Adrenal gland (tissue), 12 donors: ENCODE data around the gene FAM181A. TPM values are rescaled to one million over a fixed set of nuclear protein-coding genes. Genes with fewer than 3 reads are reported as not detected.

Source experiments
- DNase-seq, 7 donors: peaks; one replicate each; pipeline ENCODE4 v3.0.0-alpha.2; 2019 to 2020
- H3K27ac ChIP-seq, 5 donors: fragments of 200-600 bp; sonication (generic) in 4 of 5; 1 replicate in 3 of 5; 2 replicates in 2 of 5; pipeline versions ENCODE4 v1.5.1 to v1.8.0; 2016 to 2020; ENCODE audit warnings: mild to moderate bottlenecking in 1 of 5
- H3K27me3 ChIP-seq: fragments of 200-600 bp; 2 replicates; pipeline ENCODE4 v1.8.0; 2021
- H3K36me3 ChIP-seq, 2 donors: fragments of 200-600 bp; replicated peaks in 1 of 2; 1 replicate in 1 of 2; 2 replicates in 1 of 2; pipeline versions ENCODE4 v1.5.1 to v1.8.0; 2018 to 2022
- H3K4me1 ChIP-seq, 2 donors: fragments of 200-600 bp; replicated peaks in 1 of 2; 1 replicate in 1 of 2; 2 replicates in 1 of 2; pipeline versions ENCODE4 v1.5.1 to v1.8.0; 2018 to 2021
- H3K4me3 ChIP-seq, 4 donors: fragments of 200-600 bp; sonication (generic) in 3 of 4; one replicate each; pipeline ENCODE4 v1.5.1; 2016 to 2018
- H3K9me3 ChIP-seq, 3 donors: fragments of 200-600 bp; sonication (generic) in 1 of 3; replicated peaks in 1 of 3; 1 replicate in 2 of 3; 2 replicates in 1 of 3; pipeline versions ENCODE4 v1.5.1 to v1.8.0; 2016 to 2021
- CTCF ChIP-seq, 6 experiments: fragments of 450-650 bp in 4 of 6; fragments of 200-600 bp in 2 of 6; sonication (generic) in 1 of 6; IDR thresholded peaks; 1 replicate in 5 of 6; 2 replicates in 1 of 6; pipeline versions ENCODE4 v1.5.1 to v1.8.0; 2016 to 2021; ENCODE audit warnings: antibody characterized with exemption in 6 of 6, mild to moderate bottlenecking in 2 of 6, moderate library complexity in 1 of 6
- POLR2A ChIP-seq, 2 donors: fragments of 450-650 bp; IDR thresholded peaks; one replicate each; pipeline ENCODE4 v1.6.1; 2017; ENCODE audit warnings: antibody characterized with exemption in 2 of 2, mild to moderate bottlenecking in 2 of 2, moderate library complexity in 1 of 2
- WGBS, 4 donors: extraction: QIAGEN DNeasy Blood & Tissue Kit in 2 of 4; methylation state at CpG; one replicate each; pipeline versions ENCODE4 v1.1.5 to v1.1.7; 2013 to 2017; 5-methylcytosine and 5-hydroxymethylcytosine counted together
- intact Hi-C, 2 donors: fragments of 100-400 bp; cut with DNase I; formaldehyde crosslinking; loops; one replicate each; pipeline versions ENCODE4 v1.14.1 to v1.15.0; 2022 to 2023
- polyA plus RNA-seq, 3 donors: library from polyadenylated mRNA; stranded (reverse); fragments of 200-250 nt in 2 of 3; fragments of 350-450 nt in 1 of 3; fragmentation: Illumina TruSeq in 1 of 3; extraction: RNeasy Lipid Tissue Mini Kit (QIAGEN cat#74804) in 1 of 3; gene quantifications; one replicate each; pipeline ENCODE4 v1.2.3, GENCODE V29; 2013 to 2014
- total RNA-seq, 9 donors: library from RNA; depleted of rRNA in 4 of 9; stranded (reverse); fragments of >200 nt in 4 of 9; fragments of 120-200 nt in 1 of 9; fragmentation: NEBNext Ultra II Directional in 1 of 9; extraction: Animal tissue kit (Norgen Biotek cat#: 25700) in 1 of 9; gene quantifications; one replicate each; pipeline versions ENCODE4 v1.1.0 to v1.2.4, GENCODE V29; 2013 to 2023
- donor health status: healthy with polysubstance abuse.
- donor health status: Bipolar disorder and iron deficiency.
- donor health status: DM: yes; HTN: yes; CAD: no.
- donor health status: DM: no; HTN: no; CAD: no.
- donor health status: DM: no; HTN: no; CAD: no.
- donor health status: DM: yes; HTN: yes; CAD: no.

Gene FAM181A
- total and polyA plus RNA-seq, 12 donors: not detected

GRCh38 chr14:93944348-93945069 lies 17.4 kb downstream of the FAM181A start:
- no peak overlapping the region for H3K4me3 ChIP-seq
- intact Hi-C loops: loop anchor here in 1 of 2 donors (5.0 kb wide), 1 partner anchor 58 kb away; no protein-coding TSS in a partner anchor
- 68 to 80% (median 73%) methylated on average over 12 to 16 of the region's 16 CpGs for WGBS, 4 donors
- H3K27me3 ChIP-seq: peaks cover under 1% of the 10 kb centered on the region
- H3K27ac ChIP-seq: peak overlapping the region in 2 of 5 donors; percentile 24 to 71
- no peaks in the 10 kb centered on the region for H3K36me3 ChIP-seq
- H3K4me1 ChIP-seq: peaks cover 0 to 27% of the 10 kb centered on the region in 2 donors
- TF ChIP-seq POLR2A (IDR thresholded peaks at IDR 0.05) (no peak), CTCF (IDR thresholded peaks at IDR 0.05) (no peak)
- H3K9me3 ChIP-seq: no peaks in the 10 kb centered on the region
- DNase-seq: peak in 4 of 7 donors; percentile 41 to 59 (median 44)

- intact Hi-C loops: no loop called here
- no peaks in the 10 kb centered on the region for H3K9me3 ChIP-seq
- no peak overlapping the region for H3K4me3 ChIP-seq
- TF ChIP-seq POLR2A (IDR thresholded peaks at IDR 0.05) (no peak), CTCF (IDR thresholded peaks at IDR 0.05) (no peak)
- H3K27ac ChIP-seq: peak overlapping the region in 2 of 5 donors; percentile 24 to 71
- WGBS, 4 donors: 52 to 66% (median 63%) methylated on average over 3 to 5 of the region's 5 CpGs
- H3K4me1 ChIP-seq: peaks cover 0 to 23% of the 10 kb centered on the region in 2 donors
- no peaks in the 10 kb centered on the region for H3K36me3 ChIP-seq
- no peaks in the 10 kb centered on the region for H3K27me3 ChIP-seq
- DNase-seq: peak in 1 of 7 donors; percentile 35
Observed at GRCh38 chr14:93945070-93945399, 17.9 kb downstream of the FAM181A start.

GRCh38 chr14:93946104-93946503 lies 19.0 kb downstream of the FAM181A start:
- TF ChIP-seq CTCF (IDR thresholded peaks at IDR 0.05) (no peak), POLR2A (IDR thresholded peaks at IDR 0.05) (no peak)
- Histone ChIP-seq H3K9me3 (no peaks in the 10 kb centered on the region), H3K4me3 (no peak overlapping the region), H3K27ac (peak overlapping the region in 1 of 5 donors; percentile 55), H3K27me3 (no peaks in the 10 kb centered on the region), H3K36me3 (no peaks in the 10 kb centered on the region), H3K4me1 (peaks cover 0 to 23% of the 10 kb centered on the region in 2 donors)
- intact Hi-C loops: no loop called here
- WGBS, 4 donors: 28 to 50% (median 43%) methylated on average over 6 of the region's 6 CpGs
- peak in 6 of 7 donors; percentile 62 to 76 (median 66) for DNase-seq

- no peaks in the 10 kb centered on the region for H3K27me3 ChIP-seq
- no peak for TF ChIP-seq POLR2A (IDR thresholded peaks at IDR 0.05)
- TF ChIP-seq CTCF (IDR thresholded peaks at IDR 0.05): no peak
- peak overlapping the region in 1 of 5 donors; percentile 55 for H3K27ac ChIP-seq
- no peaks in the 10 kb centered on the region for H3K36me3 ChIP-seq
- H3K4me3 ChIP-seq: no peak overlapping the region
- intact Hi-C loops: no loop called here
- no peaks in the 10 kb centered on the region for H3K9me3 ChIP-seq
- 85 to 88% (median 86%) methylated on average over 7 of the region's 7 CpGs for WGBS, 4 donors
- no peak for DNase-seq
- peaks cover 0 to 23% of the 10 kb centered on the region in 2 donors for H3K4me1 ChIP-seq
Observed at GRCh38 chr14:93946541-93947090, 19.5 kb downstream of the FAM181A start.
